Ovary (tissue), 3 donors: ENCODE results near the gene NUDT8.

ENCODE experiments used
- CTCF ChIP-seq, 3 donors: fragments of 450-650 bp in 2 of 3; fragments of 200-600 bp in 1 of 3; IDR thresholded peaks; one replicate each; pipeline versions ENCODE4 v1.5.1 to v1.8.0; 2016 to 2022; ENCODE audit warnings: antibody characterized with exemption in 3 of 3, mild to moderate bottlenecking in 1 of 3
- EP300 ChIP-seq: sonication (generic); formaldehyde crosslinking; IDR thresholded peaks from one replicate; pipeline ENCODE4 v1.6.1; 2017; ENCODE audit warnings: antibody characterized with exemption
- POLR2A ChIP-seq: fragments of 450-650 bp; IDR thresholded peaks from one replicate; pipeline ENCODE4 v1.6.1; 2017; ENCODE audit warnings: antibody characterized with exemption, mild to moderate bottlenecking, moderate library complexity
- donor health status: DM: no; HTN: no; CAD: no.

GRCh38 chr11:67664213-67664585 is 34.5 kb upstream of the NUDT8 start:
- TF ChIP-seq CTCF (IDR thresholded peaks at IDR 0.05) = no peak
- no peak for TF ChIP-seq EP300
- TF ChIP-seq POLR2A = no peak
